ENCODE measurements around the gene VSTM2L.

DNA sequence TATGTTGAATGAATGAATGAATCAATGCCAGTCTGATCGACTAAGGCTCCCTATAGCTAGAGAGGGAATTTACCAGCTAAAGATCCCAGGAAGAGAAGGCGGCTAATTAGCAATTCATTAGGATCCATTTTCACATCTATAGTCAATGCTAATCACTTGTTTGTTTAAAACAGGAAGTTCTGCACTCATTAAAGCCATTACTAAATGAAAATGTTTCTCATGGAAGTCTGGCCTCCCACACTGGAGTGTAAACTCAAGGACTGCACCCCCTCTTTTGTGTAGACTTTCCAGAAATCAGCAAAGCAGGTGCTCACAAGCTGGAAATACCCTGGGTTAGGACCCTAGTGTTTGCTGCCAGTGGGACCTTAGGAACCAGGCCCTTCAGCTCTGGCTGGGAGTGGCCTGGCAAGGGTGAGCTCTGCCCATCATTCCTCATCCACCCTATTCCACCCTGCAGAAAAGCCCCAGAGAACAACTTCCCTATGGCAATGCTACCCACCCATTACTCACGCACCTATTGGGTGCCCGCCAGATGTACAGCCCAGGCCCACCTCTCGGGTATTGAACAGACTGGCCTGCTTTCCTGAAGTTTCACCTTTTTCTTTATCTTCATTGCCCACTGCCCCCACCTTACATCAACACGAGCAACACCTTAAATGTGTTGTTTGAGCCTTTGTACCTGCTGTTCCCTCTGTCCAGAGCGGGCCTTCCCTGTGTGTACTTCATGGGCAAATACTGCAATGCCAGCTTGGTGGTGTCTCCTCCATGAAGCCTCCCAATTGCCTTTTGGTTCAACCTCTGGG, 69.5 kb downstream of the VSTM2L start:
- TF ChIP-seq, protein P1, sequence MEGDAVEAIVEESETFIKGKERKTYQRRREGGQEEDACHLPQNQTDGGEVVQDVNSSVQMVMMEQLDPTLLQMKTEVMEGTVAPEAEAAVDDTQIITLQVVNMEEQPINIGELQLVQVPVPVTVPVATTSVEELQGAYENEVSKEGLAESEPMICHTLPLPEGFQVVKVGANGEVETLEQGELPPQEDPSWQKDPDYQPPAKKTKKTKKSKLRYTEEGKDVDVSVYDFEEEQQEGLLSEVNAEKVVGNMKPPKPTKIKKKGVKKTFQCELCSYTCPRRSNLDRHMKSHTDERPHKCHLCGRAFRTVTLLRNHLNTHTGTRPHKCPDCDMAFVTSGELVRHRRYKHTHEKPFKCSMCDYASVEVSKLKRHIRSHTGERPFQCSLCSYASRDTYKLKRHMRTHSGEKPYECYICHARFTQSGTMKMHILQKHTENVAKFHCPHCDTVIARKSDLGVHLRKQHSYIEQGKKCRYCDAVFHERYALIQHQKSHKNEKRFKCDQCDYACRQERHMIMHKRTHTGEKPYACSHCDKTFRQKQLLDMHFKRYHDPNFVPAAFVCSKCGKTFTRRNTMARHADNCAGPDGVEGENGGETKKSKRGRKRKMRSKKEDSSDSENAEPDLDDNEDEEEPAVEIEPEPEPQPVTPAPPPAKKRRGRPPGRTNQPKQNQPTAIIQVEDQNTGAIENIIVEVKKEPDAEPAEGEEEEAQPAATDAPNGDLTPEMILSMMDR (IDR thresholded peaks at IDR 0.05; ENCODE audit: borderline replicate concordance, extremely low read depth, low read length, poor library complexity, severe bottlenecking): no peak
- no peak for TF ChIP-seq EZH2 (IDR thresholded peaks at IDR 0.05; ENCODE audit: borderline replicate concordance, low read depth, low read length, severe bottlenecking)

Measured in DND-41 (cell line).